Ascending aorta (tissue), 2 donors: ENCODE measurements around the gene EFEMP2. TPM values are rescaled to one million over a fixed set of nuclear protein-coding genes. Genes with fewer than 3 reads are reported as not detected.
A peak's percentile ranks its signal among the peaks of the same experiment; 100 is the strongest.

ENCODE experiments used
- DNase-seq, 2 donors: peaks; one replicate each; pipeline ENCODE4 v3.0.0-alpha.2; 2019; ENCODE audit warnings: low spot score in 2 of 2
- H3K27ac ChIP-seq, 2 donors: fragments of 200-600 bp; sonication (generic); one replicate each; pipeline ENCODE4 v1.5.1; 2016 to 2017; ENCODE audit warnings: mild to moderate bottlenecking in 1 of 2
- H3K27me3 ChIP-seq: fragments of 200-600 bp; sonication (generic); one replicate; pipeline ENCODE4 v1.5.1; 2017
- H3K36me3 ChIP-seq, 2 donors: fragments of 200-600 bp; sonication (generic); one replicate each; pipeline ENCODE4 v1.5.1; 2016
- H3K4me1 ChIP-seq, 2 donors: fragments of 200-600 bp; sonication (generic); one replicate each; pipeline ENCODE4 v1.5.1; 2016 to 2017; ENCODE audit warnings: mild to moderate bottlenecking in 1 of 2
- H3K4me3 ChIP-seq, 2 donors: fragments of 200-600 bp; sonication (generic); one replicate each; pipeline ENCODE4 v1.5.1; 2016 to 2017; ENCODE audit warnings: mild to moderate bottlenecking in 1 of 2
- H3K9me3 ChIP-seq, 2 donors: fragments of 200-600 bp; sonication (generic); one replicate each; pipeline ENCODE4 v1.5.1; 2016
- CTCF ChIP-seq, 3 experiments: fragments of 200-600 bp in 2 of 3; fragments of 450-650 bp in 1 of 3; sonication (generic) in 2 of 3; IDR thresholded peaks; one replicate each; pipeline ENCODE4 v1.5.1; 2016 to 2019; ENCODE audit warnings: antibody characterized with exemption in 3 of 3, mild to moderate bottlenecking in 1 of 3, moderate library complexity in 1 of 3
- intact Hi-C: fragments of 100-400 bp; cut with DNase I; formaldehyde crosslinking; loops from one replicate; pipeline ENCODE4 v1.15.1; 2023
- total RNA-seq: library from RNA; depleted of rRNA; stranded (reverse); fragments of >200 nt; gene quantifications from one replicate; pipeline ENCODE4 v1.1.0, GENCODE V29; 2016

Gene EFEMP2
- total RNA-seq, 1 donor from 2014 or later = 92.8 TPM

- Histone ChIP-seq H3K36me3 (no peaks in the 10 kb centered on the region), H3K9me3 (no peaks in the 10 kb centered on the region), H3K4me1 (peaks cover 7 to 20% of the 10 kb centered on the region in 2 donors), H3K27ac (peak overlapping the region; percentile 84 to 85), H3K4me3 (peak overlapping the region; percentile 70 to 80), H3K27me3 (no peaks in the 10 kb centered on the region)
- intact Hi-C loops = loop anchor here (1.0 kb wide), 3 partner anchors 9 to 20 kb away; partner anchors contain the start of genes C11orf68, CCDC85B and DRAP1
- peak in 1 of 2 donors; percentile 89 for DNase-seq
- TF ChIP-seq CTCF (IDR thresholded peaks at IDR 0.05) = no peak
These were observed 26.9 kb upstream of the EFEMP2 start for GRCh38 chr11:65899356-65900124.

DNA sequence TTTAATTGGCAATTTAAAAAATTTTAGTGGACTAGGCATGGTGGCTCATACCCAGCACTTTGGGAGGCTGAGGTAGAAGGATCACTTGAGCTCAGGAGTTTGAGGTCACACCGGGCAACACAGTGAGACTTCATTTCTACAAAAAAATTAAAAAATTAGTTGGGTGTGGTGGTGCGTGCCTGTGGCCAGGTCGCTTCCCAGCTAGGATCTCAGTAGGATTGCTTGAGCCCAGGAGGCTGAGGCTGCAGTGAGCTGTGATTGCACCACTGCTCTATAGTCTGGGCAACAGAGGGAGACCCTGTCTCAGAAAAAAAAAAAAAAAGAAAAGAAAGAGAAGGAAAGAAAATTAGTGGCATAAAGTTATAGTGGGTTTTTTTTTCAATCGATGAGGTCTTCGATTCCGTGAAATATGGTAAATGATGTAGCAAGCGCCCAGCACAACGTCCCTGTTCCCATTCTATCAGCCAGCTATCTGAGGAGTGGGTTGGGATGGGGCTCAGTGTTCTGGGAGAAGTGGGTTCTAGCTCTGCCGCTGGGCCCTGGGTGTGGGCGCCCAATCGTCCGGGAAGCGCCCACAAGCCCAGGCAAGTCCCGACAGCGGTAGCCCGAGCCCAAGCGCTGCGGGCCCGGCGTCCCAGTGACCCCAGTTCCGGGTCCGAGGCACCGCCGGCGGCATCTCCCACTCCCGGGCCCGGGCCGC lies 26.2 kb upstream of the EFEMP2 start:
- intact Hi-C loops = no loop called here
- H3K4me3 ChIP-seq = peak overlapping the region; percentile 70 to 80
- no peak for TF ChIP-seq CTCF (IDR thresholded peaks at IDR 0.05)
- H3K9me3 ChIP-seq = no peaks in the 10 kb centered on the region
- no peak for DNase-seq
- no peaks in the 10 kb centered on the region for H3K36me3 ChIP-seq
- peaks cover 7 to 22% of the 10 kb centered on the region in 2 donors for H3K4me1 ChIP-seq
- H3K27me3 ChIP-seq = no peaks in the 10 kb centered on the region
- H3K27ac ChIP-seq = peak overlapping the region; percentile 84 to 85

DNA sequence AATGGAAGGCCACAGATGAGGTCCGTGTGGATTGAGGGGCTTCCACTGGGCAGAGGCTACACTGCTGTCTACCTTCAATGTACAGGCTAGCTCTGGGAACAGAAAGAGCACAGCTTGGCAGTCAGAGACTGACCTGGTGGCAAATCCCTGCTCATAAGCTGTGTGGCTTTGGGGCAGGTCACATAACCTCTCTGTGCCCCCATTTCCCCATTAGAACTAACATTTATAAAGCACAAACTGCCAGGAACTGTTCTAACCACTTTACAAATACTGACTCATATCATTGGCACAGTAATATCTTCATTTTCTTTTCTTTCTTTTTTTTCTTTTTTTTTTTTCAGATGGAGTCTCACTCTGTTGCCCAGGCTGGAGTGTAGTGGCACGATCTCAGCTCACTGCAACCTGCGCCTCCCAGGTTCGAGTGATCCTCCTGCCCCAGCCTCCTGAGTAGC lies 24.4 kb upstream of the EFEMP2 start:
- Histone ChIP-seq H3K27ac (peak overlapping the region; percentile 21 to 42), H3K27me3 (no peaks in the 10 kb centered on the region), H3K9me3 (no peaks in the 10 kb centered on the region), H3K36me3 (no peaks in the 10 kb centered on the region), H3K4me1 (peaks cover 16 to 38% of the 10 kb centered on the region in 2 donors), H3K4me3 (no peak overlapping the region)
- no peak for TF ChIP-seq CTCF (IDR thresholded peaks at IDR 0.05)
- intact Hi-C loops = no loop called here
- DNase-seq = no peak

- peak overlapping the region; percentile 21 to 42 for H3K27ac ChIP-seq
- peaks cover 17 to 42% of the 10 kb centered on the region in 2 donors for H3K4me1 ChIP-seq
- no peaks in the 10 kb centered on the region for H3K27me3 ChIP-seq
- no peaks in the 10 kb centered on the region for H3K36me3 ChIP-seq
- no peak overlapping the region for H3K4me3 ChIP-seq
- intact Hi-C loops = no loop called here
- DNase-seq = no peak
- H3K9me3 ChIP-seq = no peaks in the 10 kb centered on the region
- TF ChIP-seq CTCF (IDR thresholded peaks at IDR 0.05) = no peak
These were observed 23.7 kb upstream of the EFEMP2 start for GRCh38 chr11:65896034-65896999.

DNA sequence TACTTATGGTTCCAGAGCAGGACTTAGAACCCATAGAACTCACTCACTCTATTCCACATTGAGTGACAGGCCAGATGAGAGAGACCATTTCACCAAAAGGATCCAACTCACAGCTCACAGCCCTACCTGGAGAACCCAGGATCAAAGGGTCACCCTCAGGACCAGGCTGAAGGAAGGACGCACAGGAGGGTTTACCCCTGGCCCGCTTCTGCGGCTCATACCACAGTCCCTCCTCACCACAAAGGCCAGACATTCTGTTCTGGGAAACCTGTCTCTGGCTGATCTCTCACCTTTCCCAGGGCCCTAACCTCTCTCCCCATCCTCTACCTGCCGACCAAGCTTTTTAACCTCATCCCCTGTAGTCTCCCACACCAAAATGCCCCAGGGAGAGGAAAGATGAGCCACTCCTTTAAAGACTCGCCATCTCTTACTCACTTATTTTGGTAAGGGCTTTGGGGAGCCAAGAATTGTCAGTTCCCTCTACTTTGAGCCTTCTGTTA lies 22.9 kb upstream of the EFEMP2 start:
- no peaks in the 10 kb centered on the region for H3K27me3 ChIP-seq
- no peaks in the 10 kb centered on the region for H3K9me3 ChIP-seq
- intact Hi-C loops = no loop called here
- H3K4me1 ChIP-seq = peaks cover 17 to 38% of the 10 kb centered on the region in 2 donors
- no peak overlapping the region for H3K4me3 ChIP-seq
- DNase-seq = no peak
- H3K27ac ChIP-seq = peak overlapping the region; percentile 12 to 21
- no peaks in the 10 kb centered on the region for H3K36me3 ChIP-seq
- TF ChIP-seq CTCF (IDR thresholded peaks at IDR 0.05) = no peak
